BE2C (cell line): Measurements from ENCODE around the gene PRPF6.

ENCODE experiments used
- DNase-seq: peaks from one replicate; pipeline ENCODE4 v3.0.0-alpha.2; 2020
- H3K27me3 ChIP-seq: fragments of 250-450 bp; sonication (Bioruptor Pico); 2 replicates; pipeline ENCODE4 v1.5.1; 2020; ENCODE audit warnings: mild to moderate bottlenecking
- H3K36me3 ChIP-seq: fragments of 250-450 bp; sonication (Bioruptor Pico); 2 replicates; pipeline ENCODE4 v1.5.1; 2020; ENCODE audit warnings: mild to moderate bottlenecking
- H3K4me1 ChIP-seq: fragments of 250-450 bp; sonication (Bioruptor Pico); 2 replicates; pipeline ENCODE4 v1.5.1; 2020
- H3K4me3 ChIP-seq: 2 replicates; pipeline ENCODE4 v1.5.1; 2011; ENCODE audit warnings: low read depth, low read length
- H3K9me3 ChIP-seq: fragments of 250-450 bp; sonication (Bioruptor Pico); 2 replicates; pipeline ENCODE4 v1.5.1; 2020
- TF ChIP-seq, protein P1 (sequence below): IDR thresholded peaks from 2 replicates; pipeline ENCODE4 v1.5.1; 2012; ENCODE audit warnings: mild to moderate bottlenecking, low read depth, low read length

The PRPF6 gene

DNA sequence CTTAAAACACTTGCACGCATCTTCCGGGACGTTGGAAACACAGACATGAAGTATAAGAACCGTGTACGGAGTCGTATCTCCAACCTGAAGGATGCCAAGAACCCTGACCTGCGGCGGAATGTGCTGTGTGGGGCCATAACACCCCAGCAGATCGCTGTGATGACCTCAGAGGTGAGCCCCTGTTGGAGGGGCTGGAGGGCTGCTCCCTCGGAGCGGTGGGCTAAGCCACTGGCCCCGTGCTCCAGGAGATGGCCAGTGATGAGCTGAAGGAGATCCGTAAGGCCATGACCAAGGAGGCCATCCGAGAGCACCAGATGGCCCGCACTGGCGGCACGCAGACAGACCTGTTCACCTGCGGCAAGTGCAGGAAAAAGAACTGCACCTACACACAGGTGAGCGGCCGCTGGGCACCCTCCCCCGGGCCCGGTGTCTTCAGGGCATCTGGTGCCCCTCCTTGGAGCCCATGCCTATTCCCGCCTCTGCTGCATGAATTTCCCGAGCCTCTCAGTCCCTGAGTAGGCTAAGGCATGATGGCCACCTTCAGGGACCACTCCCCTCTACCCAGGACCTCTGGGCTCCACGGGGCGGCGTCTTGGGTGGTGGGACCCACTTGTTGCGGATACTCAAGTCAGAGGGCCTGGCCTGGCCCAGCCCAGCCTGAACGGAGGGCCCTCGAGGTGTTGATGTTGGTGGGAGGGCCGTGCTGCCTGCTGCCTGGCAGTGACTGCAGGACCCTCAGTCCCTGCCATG is 89.5 kb downstream of the PRPF6 start:
- Histone ChIP-seq H3K9me3 (no peaks in the 10 kb centered on the region), H3K4me1 (0 out of 2 replicates have a peak, but pooled peaks cover 3% of the 10 kb centered on the region), H3K36me3 (no peaks in the 10 kb centered on the region; the same call in 1 of the 2 replicates), H3K27me3 (no peaks in the 10 kb centered on the region), H3K4me3 (no peak overlapping the region)
- DNase-seq = no peak
- TF ChIP-seq, protein P1, sequence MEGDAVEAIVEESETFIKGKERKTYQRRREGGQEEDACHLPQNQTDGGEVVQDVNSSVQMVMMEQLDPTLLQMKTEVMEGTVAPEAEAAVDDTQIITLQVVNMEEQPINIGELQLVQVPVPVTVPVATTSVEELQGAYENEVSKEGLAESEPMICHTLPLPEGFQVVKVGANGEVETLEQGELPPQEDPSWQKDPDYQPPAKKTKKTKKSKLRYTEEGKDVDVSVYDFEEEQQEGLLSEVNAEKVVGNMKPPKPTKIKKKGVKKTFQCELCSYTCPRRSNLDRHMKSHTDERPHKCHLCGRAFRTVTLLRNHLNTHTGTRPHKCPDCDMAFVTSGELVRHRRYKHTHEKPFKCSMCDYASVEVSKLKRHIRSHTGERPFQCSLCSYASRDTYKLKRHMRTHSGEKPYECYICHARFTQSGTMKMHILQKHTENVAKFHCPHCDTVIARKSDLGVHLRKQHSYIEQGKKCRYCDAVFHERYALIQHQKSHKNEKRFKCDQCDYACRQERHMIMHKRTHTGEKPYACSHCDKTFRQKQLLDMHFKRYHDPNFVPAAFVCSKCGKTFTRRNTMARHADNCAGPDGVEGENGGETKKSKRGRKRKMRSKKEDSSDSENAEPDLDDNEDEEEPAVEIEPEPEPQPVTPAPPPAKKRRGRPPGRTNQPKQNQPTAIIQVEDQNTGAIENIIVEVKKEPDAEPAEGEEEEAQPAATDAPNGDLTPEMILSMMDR = no peak

GRCh38 chr20:64071341-64072332 is 90.7 kb downstream of the PRPF6 start:
- 0 out of 2 replicates have a peak, but pooled peaks cover 3% of the 10 kb centered on the region for H3K4me1 ChIP-seq
- DNase-seq = no peak
- H3K36me3 ChIP-seq = no peaks in the 10 kb centered on the region; the same call in 1 of the 2 replicates
- H3K27me3 ChIP-seq = no peaks in the 10 kb centered on the region
- H3K4me3 ChIP-seq = no peak overlapping the region
- no peaks in the 10 kb centered on the region for H3K9me3 ChIP-seq
- TF ChIP-seq, protein P1 = no peak

DNA sequence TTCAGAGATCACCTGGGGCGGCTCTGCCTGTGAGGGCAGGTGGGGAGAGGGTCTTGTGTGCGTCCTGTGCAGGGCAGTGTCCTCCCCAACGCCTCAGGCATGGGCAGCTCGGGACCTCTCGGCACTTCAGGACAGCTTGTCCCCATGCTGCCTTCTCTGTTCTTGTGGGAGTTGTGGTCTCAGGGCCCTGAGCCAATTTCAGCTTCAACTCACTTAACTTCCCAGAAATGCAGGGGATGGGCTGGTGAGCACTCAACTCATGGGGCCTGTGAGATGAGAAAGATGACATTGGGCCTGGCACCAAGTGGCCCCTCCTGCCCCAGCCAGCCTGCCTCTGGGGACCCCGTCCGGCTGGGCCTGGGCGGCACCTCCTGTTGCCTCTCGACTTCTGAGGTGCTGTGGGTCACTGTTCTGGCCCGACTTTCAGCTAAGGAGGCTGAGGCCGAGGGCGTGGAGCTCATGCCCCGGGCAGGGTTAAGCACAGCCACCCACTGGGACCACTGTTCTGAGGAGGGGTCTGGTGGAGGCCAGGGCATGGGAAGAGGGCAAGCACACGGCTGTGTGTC is 91.6 kb downstream of the PRPF6 start:
- H3K27me3 ChIP-seq = no peaks in the 10 kb centered on the region
- DNase-seq = no peak
- TF ChIP-seq, protein P1 = no peak
- H3K36me3 ChIP-seq = no peaks in the 10 kb centered on the region; the same call in 1 of the 2 replicates
- H3K4me1 ChIP-seq = 0 out of 2 replicates have a peak, but pooled peaks cover 3% of the 10 kb centered on the region
- H3K4me3 ChIP-seq = no peak overlapping the region
- no peaks in the 10 kb centered on the region for H3K9me3 ChIP-seq

DNA sequence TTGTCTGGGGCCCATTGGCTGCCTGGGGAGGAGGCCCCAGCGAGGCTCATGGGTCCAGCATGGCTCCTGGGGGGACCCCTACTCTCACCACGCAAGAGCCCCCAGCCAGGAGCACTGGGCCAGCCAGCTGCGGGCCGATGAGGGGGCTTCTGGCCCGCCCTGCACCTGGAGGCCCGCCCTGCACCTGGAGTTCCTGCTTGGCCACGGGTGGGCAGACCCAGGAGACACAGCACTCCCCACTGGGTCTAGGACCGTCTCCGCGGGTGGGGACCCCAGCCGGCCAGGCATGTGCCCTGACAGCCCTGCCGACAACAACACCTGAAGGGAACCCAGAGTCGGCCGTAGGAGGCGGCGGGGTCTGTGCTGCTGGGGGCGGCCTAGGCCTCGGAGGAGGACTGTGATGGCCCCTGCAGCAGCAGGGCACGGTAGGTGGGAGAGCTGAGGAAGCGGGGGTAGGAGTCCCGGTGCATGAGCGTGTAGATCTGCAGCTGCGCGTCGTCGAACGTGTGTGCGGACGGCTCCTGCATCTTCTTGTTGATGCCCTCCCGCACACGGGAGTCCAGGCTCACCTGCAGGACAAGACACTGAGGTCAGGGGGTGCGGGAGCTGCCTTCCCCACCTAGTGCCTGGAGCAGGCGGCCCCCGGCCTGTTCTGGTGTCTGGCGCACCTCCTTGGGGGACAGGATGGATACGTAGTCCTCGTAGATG is 92.7 kb downstream of the PRPF6 start:
- H3K36me3 ChIP-seq = no peaks in the 10 kb centered on the region; the same call in 1 of the 2 replicates

DNA sequence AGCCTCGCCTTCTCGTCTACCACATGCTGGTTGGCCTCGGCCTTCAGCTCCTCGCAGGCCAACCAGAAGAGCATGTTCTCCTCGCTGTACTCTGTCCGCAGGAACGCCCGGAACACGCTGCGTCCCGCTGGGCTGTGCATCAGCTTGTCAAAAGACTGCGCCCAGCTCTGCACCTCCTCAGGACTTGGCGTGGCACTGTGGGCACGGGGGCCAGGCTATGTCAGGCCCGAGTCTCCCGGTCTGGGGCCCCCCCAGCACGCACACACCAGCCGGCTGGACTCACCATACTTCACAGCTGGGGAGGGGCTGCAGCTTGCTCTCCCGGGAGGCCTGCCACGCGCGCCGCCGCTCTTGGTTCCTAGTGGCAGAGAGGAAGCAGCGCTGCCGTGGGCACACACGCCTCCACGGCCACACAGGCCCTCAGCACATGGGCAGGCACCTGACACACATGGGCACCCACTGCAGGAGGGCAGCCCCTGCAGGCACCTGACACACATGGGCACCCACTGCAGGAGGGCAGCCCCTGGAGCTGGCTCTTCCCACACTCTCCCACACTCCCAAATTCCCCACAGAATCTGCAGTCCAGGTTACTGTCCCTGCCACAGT is 93.4 kb downstream of the PRPF6 start:
- 0 out of 2 replicates have a peak, but pooled peaks cover 3% of the 10 kb centered on the region for H3K4me1 ChIP-seq
- H3K36me3 ChIP-seq = no peaks in the 10 kb centered on the region; the same call in 1 of the 2 replicates
- DNase-seq = no peak
- H3K27me3 ChIP-seq = no peaks in the 10 kb centered on the region
- TF ChIP-seq, protein P1 = no peak
- no peak overlapping the region for H3K4me3 ChIP-seq
- H3K9me3 ChIP-seq = no peaks in the 10 kb centered on the region

More for the DNA sequence above, 92.7 kb downstream of the PRPF6 start:
- TF ChIP-seq, protein P1 = no peak
- Histone ChIP-seq H3K4me1 (0 out of 2 replicates have a peak, but pooled peaks cover 3% of the 10 kb centered on the region), H3K4me3 (no peak overlapping the region), H3K27me3 (no peaks in the 10 kb centered on the region), H3K9me3 (no peaks in the 10 kb centered on the region)
- no peak for DNase-seq
